GM12878 (cell line): ENCODE measurements around the gene UBQLN1. TPM values are rescaled to one million over a fixed set of nuclear protein-coding genes. Genes with fewer than 3 reads are reported as not detected.

Source experiments
- ATF7 ChIP-seq: fragments of 450-650 bp; IDR thresholded peaks from 2 replicates; pipeline ENCODE4 v1.6.1; 2016; ENCODE audit warnings: low read depth, mild to moderate bottlenecking
- BHLHE40 ChIP-seq, 2 experiments: fragments of 450-650 bp in 1 of 2; IDR thresholded peaks; 2 replicates each; pipeline ENCODE4 v1.6.1; 2011 to 2017; ENCODE audit warnings: low read depth in 2 of 2, borderline replicate concordance in 1 of 2, improper control_type of control experiment in 1 of 2, low read length in 1 of 2, mild to moderate bottlenecking in 1 of 2
- CBFB ChIP-seq: IDR thresholded peaks from 2 replicates; pipeline ENCODE4 v1.6.1; 2016; ENCODE audit warnings: antibody characterized with exemption, low read depth
- CHD1 ChIP-seq: IDR thresholded peaks from 2 replicates; pipeline ENCODE4 v1.6.1; 2012; ENCODE audit warnings: low read depth, low read length, improper control_type of control experiment
- CREB1 ChIP-seq: IDR thresholded peaks from 2 replicates; pipeline ENCODE4 v1.6.1; 2012; ENCODE audit warnings: low read depth, mild to moderate bottlenecking, inconsistent platforms
- CUX1 ChIP-seq: IDR thresholded peaks from 2 replicates; pipeline ENCODE4 v1.6.1; 2012; ENCODE audit warnings: improper control_type of control experiment, low read depth, low read length; ENCODE audit not compliant: insufficient replicate concordance
- ESRRA ChIP-seq: IDR thresholded peaks from 2 replicates; pipeline ENCODE4 v1.6.1; 2012; ENCODE audit warnings: mild to moderate bottlenecking, low read length, improper control_type of control experiment
- NR2F1 ChIP-seq: fragments of 450-650 bp; conservative IDR thresholded peaks from 2 replicates; pipeline ENCODE4 v1.6.1; 2017; ENCODE audit warnings: mild to moderate bottlenecking
- NRF1 ChIP-seq: conservative IDR thresholded peaks from 2 replicates; pipeline ENCODE4 v1.6.1; 2011; ENCODE audit warnings: mild to moderate bottlenecking, low read depth, low read length, improper control_type of control experiment
- RCOR1 ChIP-seq: conservative IDR thresholded peaks from 2 replicates; pipeline ENCODE4 v1.6.1; 2012; ENCODE audit warnings: low read depth, low read length, improper control_type of control experiment
- RELA ChIP-seq: fragments of 450-650 bp; IDR thresholded peaks from 2 replicates; pipeline ENCODE4 v1.8.0; 2014; ENCODE audit warnings: borderline replicate concordance; ENCODE audit not compliant: partially characterized antibody
- SREBF2 ChIP-seq: IDR thresholded peaks from 2 replicates; pipeline ENCODE4 v1.6.1; 2012; ENCODE audit warnings: mild to moderate bottlenecking, low read length
- STAT1 ChIP-seq: fragments of 450-650 bp; conservative IDR thresholded peaks from 2 replicates; pipeline ENCODE4 v1.6.1; 2014; ENCODE audit warnings: antibody characterized with exemption, mild to moderate bottlenecking
- STAT3 ChIP-seq: IDR thresholded peaks from 2 replicates; pipeline ENCODE4 v1.6.1; 2011; ENCODE audit warnings: low read depth, low read length, improper control_type of control experiment
- TARDBP ChIP-seq: IDR thresholded peaks from 2 replicates; pipeline ENCODE4 v1.6.1; 2016; ENCODE audit warnings: borderline replicate concordance
- TCF7 ChIP-seq: IDR thresholded peaks from 2 replicates; pipeline ENCODE4 v1.6.1; 2014; ENCODE audit warnings: antibody characterized with exemption, borderline replicate concordance
- polyA plus RNA-seq, 11 experiments: library from polyadenylated mRNA; depleted of rRNA in 4 of 11; unstranded in 6 of 11; stranded (reverse) in 5 of 11; fragments of >200 nt; fragmentation: Nextera tagmentation in 4 of 11; fragmentation: Illumina TruSeq in 1 of 11; extraction: Ambion mirVana in 4 of 11; extraction: Trizol in 1 of 11; gene quantifications; 1 replicate in 1 of 11; 2 replicates in 10 of 11; pipeline versions ENCODE4 v1.2.1 to v1.2.3, GENCODE V29; 2011 to 2016; ENCODE audit warnings: inconsistent platforms in 2 of 11, missing spikeins in 2 of 11, low read depth in 1 of 11
- total RNA-seq, 4 experiments: library from RNA; depleted of rRNA in 3 of 4; stranded (reverse); fragments of >200 nt in 3 of 4; fragmentation: Illumina TruSeq in 1 of 4; extraction: Trizol in 1 of 4; gene quantifications; 2 replicates each; pipeline versions ENCODE4 v1.2.1 to v1.2.3, GENCODE V29; 2013 to 2021
- TF ChIP-seq, protein P1 (sequence below): fragments of 450-650 bp; IDR thresholded peaks from 2 replicates; pipeline ENCODE4 v1.6.1; 2017; ENCODE audit warnings: mild to moderate bottlenecking, moderate library complexity
- TF ChIP-seq, protein P2 (sequence below): fragments of 450-650 bp; formaldehyde crosslinking; IDR thresholded peaks from 2 replicates; pipeline ENCODE4 v1.5.0; 2022; ENCODE audit warnings: mild to moderate bottlenecking, missing genetic modification characterization

Gene UBQLN1
- total and polyA plus RNA-seq, 10 of the 15 experiments (the other 5 are each of a cell fraction or from before 2014, with no cell fraction given) = 12.4 to 118 (median 66.1) TPM

DNA sequence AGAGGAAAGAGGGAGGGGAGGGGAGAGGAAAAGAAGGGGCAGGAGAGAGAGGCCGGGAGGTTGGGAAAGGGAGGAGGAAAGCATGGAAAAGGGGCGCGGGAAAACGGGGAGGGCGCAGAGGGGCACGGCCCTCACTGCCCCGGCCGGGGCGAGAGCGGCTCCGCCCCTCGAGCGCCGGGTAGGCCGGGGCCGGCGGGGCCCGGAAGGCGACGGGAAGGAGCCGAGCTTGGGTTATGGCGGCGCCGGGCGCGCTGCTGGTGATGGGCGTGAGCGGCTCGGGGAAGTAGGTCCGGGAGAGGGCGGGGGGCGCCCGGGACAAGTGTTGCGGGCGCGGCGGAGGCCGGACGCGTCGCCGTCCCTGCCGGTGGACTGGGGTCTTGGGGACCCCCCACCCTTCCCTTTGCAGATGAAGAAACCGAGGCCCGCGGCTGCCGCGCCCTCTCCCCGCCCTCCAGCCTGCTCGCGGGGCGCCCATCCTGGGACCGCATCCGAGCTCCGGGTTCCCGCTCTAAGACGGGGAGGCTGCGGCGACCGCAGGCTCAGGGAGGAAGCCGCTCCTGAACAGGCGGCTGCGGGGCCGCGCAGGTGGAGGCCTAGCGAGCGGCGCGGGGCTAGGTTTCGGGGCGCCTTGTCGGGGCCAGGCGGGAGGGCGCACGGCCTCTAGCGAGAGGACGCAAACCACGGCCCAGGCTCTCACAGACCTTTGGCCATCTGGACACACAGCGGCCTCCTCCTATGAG is 84.6 kb downstream of the UBQLN1 start, which contains the start of gene IDNK (continued):
- TF ChIP-seq, protein P1, sequence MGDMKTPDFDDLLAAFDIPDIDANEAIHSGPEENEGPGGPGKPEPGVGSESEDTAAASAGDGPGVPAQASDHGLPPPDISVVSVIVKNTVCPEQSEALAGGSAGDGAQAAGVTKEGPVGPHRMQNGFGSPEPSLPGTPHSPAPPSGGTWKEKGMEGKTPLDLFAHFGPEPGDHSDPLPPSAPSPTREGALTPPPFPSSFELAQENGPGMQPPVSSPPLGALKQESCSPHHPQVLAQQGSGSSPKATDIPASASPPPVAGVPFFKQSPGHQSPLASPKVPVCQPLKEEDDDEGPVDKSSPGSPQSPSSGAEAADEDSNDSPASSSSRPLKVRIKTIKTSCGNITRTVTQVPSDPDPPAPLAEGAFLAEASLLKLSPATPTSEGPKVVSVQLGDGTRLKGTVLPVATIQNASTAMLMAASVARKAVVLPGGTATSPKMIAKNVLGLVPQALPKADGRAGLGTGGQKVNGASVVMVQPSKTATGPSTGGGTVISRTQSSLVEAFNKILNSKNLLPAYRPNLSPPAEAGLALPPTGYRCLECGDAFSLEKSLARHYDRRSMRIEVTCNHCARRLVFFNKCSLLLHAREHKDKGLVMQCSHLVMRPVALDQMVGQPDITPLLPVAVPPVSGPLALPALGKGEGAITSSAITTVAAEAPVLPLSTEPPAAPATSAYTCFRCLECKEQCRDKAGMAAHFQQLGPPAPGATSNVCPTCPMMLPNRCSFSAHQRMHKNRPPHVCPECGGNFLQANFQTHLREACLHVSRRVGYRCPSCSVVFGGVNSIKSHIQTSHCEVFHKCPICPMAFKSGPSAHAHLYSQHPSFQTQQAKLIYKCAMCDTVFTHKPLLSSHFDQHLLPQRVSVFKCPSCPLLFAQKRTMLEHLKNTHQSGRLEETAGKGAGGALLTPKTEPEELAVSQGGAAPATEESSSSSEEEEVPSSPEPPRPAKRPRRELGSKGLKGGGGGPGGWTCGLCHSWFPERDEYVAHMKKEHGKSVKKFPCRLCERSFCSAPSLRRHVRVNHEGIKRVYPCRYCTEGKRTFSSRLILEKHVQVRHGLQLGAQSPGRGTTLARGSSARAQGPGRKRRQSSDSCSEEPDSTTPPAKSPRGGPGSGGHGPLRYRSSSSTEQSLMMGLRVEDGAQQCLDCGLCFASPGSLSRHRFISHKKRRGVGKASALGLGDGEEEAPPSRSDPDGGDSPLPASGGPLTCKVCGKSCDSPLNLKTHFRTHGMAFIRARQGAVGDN = peak; percentile 44
- no peak for TF ChIP-seq NRF1
- TF ChIP-seq STAT1 = no peak
- TF ChIP-seq, protein P2, sequence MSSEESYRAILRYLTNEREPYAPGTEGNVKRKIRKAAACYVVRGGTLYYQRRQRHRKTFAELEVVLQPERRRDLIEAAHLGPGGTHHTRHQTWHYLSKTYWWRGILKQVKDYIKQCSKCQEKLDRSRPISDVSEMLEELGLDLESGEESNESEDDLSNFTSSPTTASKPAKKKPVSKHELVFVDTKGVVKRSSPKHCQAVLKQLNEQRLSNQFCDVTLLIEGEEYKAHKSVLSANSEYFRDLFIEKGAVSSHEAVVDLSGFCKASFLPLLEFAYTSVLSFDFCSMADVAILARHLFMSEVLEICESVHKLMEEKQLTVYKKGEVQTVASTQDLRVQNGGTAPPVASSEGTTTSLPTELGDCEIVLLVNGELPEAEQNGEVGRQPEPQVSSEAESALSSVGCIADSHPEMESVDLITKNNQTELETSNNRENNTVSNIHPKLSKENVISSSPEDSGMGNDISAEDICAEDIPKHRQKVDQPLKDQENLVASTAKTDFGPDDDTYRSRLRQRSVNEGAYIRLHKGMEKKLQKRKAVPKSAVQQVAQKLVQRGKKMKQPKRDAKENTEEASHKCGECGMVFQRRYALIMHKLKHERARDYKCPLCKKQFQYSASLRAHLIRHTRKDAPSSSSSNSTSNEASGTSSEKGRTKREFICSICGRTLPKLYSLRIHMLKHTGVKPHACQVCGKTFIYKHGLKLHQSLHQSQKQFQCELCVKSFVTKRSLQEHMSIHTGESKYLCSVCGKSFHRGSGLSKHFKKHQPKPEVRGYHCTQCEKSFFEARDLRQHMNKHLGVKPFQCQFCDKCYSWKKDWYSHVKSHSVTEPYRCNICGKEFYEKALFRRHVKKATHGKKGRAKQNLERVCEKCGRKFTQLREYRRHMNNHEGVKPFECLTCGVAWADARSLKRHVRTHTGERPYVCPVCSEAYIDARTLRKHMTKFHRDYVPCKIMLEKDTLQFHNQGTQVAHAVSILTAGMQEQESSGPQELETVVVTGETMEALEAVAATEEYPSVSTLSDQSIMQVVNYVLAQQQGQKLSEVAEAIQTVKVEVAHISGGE (CRISPR knock-in tag) = no peak
- no peak for TF ChIP-seq SREBF2
- TF ChIP-seq BHLHE40 (IDR thresholded peaks at IDR 0.05; ENCODE audit: borderline replicate concordance in 1 of 2, low read depth in 2 of 2, low read length in 1 of 2) = no peak; a peak in 1 of 4 replicates
- TF ChIP-seq TARDBP = no peak
- 0 out of 2 replicates have a peak, but pooled peaks have one; percentile 17 for TF ChIP-seq CBFB
- TF ChIP-seq TCF7 = no peak
- peak; percentile 61 for TF ChIP-seq NR2F1
- TF ChIP-seq ESRRA = 0 out of 2 replicates have a peak, but pooled peaks have one; percentile 9
- 0 out of 2 replicates have a peak, but pooled peaks have one; percentile 11 for TF ChIP-seq CREB1
- no peak for TF ChIP-seq STAT3
- no peak for TF ChIP-seq ATF7
- TF ChIP-seq CHD1 = no peak
- TF ChIP-seq RCOR1 = no peak
- no peak for TF ChIP-seq RELA
- no peak for TF ChIP-seq CUX1
